Activated naive CD4-positive, alpha-beta T cell treated with anti-CD3 and anti-CD28 coated beads, Interleukin-2, amount 10 ng/mL, durations not matched to agents 7 days and 5 days (primary cell): ENCODE measurements around the gene TBL1XR1.

Experiments
- CTCF ChIA-PET: fragments of 350-600 bp; sonication (Branson Sonifier 250); formaldehyde crosslinking; loops from one replicate; lab custom pipeline; 2021; ENCODE audit warnings: antibody characterized with exemption; lab: Charles Lee
- DNase-seq: peaks from one replicate; pipeline ENCODE4 v3.0.0-alpha.2; 2020
- H3K27ac Mint-ChIP-seq: one replicate; pipeline ENCODE4 v1.8.0; 2021; ENCODE audit warnings: mild to moderate bottlenecking, moderate library complexity, mixed read lengths
- H3K27me3 Mint-ChIP-seq: one replicate; pipeline ENCODE4 v1.8.0; 2021; ENCODE audit warnings: mild to moderate bottlenecking, mixed read lengths
- H3K36me3 Mint-ChIP-seq: one replicate; pipeline ENCODE4 v1.8.0; 2021; ENCODE audit warnings: mixed read lengths
- H3K4me1 Mint-ChIP-seq: one replicate; pipeline ENCODE4 v1.8.0; 2021; ENCODE audit warnings: mixed read lengths
- H3K4me3 Mint-ChIP-seq: one replicate; pipeline ENCODE4 v1.8.0; 2021; ENCODE audit warnings: mild to moderate bottlenecking, moderate library complexity, mixed read lengths
- H3K9me3 Mint-ChIP-seq: one replicate; pipeline ENCODE4 v1.8.0; 2021; ENCODE audit warnings: mixed read lengths

The TBL1XR1 gene

DNA sequence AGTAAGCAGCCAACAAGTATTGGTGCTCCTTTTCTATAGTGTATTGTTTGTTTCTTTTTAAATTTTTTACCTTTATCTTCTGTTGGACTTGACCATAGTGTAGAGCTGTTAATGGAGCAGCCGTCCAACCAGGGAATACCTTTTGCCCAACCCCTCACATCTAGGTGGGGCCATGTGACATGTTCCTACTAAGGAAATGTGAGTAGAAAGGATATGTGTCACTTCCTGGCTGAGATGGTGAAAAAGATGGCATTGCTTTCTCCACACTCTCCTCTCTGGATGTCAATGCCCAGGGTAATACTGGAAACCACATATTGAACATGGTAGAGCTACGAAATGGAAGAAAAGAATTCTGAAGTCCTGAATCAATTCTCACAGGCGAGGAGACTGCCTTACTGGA is 218.8 kb downstream of the TBL1XR1 start:
- H3K4me1 Mint-ChIP-seq = peaks cover 4% of the 10 kb centered on the region
- no peaks in the 10 kb centered on the region for H3K36me3 Mint-ChIP-seq
- CTCF ChIA-PET = no interaction called here

DNA sequence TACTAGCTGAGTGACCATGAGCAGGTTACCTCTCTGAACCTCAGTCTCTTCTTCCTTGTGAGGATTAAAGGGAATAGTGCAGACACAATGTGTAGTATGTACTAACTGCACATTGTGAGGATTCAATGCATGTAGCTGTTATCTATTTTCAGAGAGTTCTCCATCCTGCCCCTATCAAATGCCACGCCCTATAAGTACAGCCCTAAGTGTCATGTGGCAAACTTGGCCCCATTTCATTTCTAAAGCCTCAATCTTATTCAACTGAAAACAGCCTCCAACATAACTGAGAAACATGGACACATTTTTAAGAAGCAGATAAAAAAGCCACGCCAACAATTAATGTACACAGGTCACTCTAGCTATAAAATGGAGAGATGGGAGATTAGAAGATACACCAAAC is 220.0 kb downstream of the TBL1XR1 start:
- CTCF ChIA-PET = no interaction called here
- DNase-seq = no peak
- Mint-ChIP-seq H3K4me3 (no peak overlapping the region), H3K27ac (no peak overlapping the region), H3K9me3 (no peaks in the 10 kb centered on the region), H3K36me3 (no peaks in the 10 kb centered on the region), H3K4me1 (peaks cover 4% of the 10 kb centered on the region), H3K27me3 (no peaks in the 10 kb centered on the region)

More for the DNA sequence above, 218.8 kb downstream of the TBL1XR1 start:
- H3K27me3 Mint-ChIP-seq = no peaks in the 10 kb centered on the region
- DNase-seq = no peak
- H3K9me3 Mint-ChIP-seq = no peaks in the 10 kb centered on the region
- H3K27ac Mint-ChIP-seq = no peak overlapping the region
- no peak overlapping the region for H3K4me3 Mint-ChIP-seq

DNA sequence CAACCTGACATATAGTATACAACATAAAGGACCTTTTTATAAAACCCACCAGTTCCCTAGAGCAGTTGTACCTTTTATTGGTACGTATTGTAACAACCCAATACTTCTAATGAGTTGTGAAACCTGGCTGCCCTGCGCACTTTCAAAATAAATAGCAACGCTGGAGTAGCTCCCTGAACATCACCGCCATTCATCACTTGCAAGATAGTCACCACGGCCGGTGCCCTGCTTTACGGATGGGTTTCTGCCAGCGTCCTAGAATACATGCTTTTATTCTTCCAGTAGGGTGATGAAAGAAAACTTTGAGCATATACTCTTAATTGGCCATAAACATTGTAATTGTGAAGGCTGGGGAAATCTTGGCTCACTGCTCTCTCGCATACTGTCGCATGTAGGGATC is 220.7 kb downstream of the TBL1XR1 start:
- CTCF ChIA-PET = no interaction called here
- Mint-ChIP-seq H3K4me3 (no peak overlapping the region), H3K27ac (no peak overlapping the region), H3K27me3 (no peaks in the 10 kb centered on the region), H3K4me1 (peaks cover 8% of the 10 kb centered on the region), H3K9me3 (no peaks in the 10 kb centered on the region), H3K36me3 (peaks cover 1% of the 10 kb centered on the region)
- no peak for DNase-seq

DNA sequence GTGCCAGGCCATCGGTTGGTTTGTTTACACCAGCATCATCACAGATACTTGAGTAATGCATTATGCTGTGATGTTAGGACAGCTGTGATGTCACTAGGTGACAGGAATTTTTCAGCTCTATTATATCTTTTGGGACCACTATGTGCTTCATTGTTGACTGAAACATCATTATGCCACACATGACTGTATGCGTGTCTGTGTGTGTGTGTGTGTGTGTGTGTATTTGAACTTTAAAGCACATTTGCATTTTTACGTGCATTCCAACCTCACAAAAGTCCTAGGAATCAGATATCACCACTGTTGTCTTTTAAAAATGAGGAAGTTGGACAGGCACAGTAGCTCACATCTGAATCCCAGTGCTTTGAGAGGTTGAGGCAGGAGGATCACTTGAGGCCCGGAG is 223.0 kb downstream of the TBL1XR1 start:
- no peaks in the 10 kb centered on the region for H3K9me3 Mint-ChIP-seq
- no peak for DNase-seq
- H3K27me3 Mint-ChIP-seq = no peaks in the 10 kb centered on the region
- peaks cover 1% of the 10 kb centered on the region for H3K36me3 Mint-ChIP-seq
- peaks cover 11% of the 10 kb centered on the region for H3K4me1 Mint-ChIP-seq
- no peak overlapping the region for H3K4me3 Mint-ChIP-seq
- CTCF ChIA-PET = no interaction called here
- H3K27ac Mint-ChIP-seq = no peak overlapping the region

DNA sequence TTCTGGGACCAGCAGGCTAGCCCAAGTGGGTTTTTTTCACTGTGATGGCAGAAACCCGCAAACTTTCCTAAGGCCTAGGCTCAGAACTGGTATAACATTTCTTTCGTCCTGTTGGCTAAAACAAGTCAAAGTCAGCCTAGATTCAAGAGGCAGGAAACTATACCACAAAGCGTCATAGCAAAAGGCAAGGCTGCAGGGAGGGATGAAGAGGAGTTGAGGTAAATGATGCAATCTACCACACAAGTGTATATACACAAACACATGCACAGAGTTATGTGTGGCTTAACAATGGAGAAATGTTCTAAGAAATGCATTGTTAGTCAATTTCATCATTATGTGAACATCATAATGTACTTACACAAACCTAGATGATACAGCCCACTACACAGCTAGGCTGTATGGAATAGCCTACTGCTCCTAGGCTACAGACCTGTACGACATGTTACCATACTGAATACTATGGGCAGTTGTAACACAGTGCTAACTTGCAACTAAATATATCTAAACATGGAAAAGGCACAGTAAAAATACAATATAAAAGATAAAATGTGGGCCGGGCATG is 225.6 kb downstream of the TBL1XR1 start:
- H3K36me3 Mint-ChIP-seq = peaks cover 1% of the 10 kb centered on the region
- H3K4me3 Mint-ChIP-seq = no peak overlapping the region
- DNase-seq = no peak
- H3K9me3 Mint-ChIP-seq = no peaks in the 10 kb centered on the region
- CTCF ChIA-PET = no interaction called here
- peaks cover 7% of the 10 kb centered on the region for H3K4me1 Mint-ChIP-seq
- H3K27me3 Mint-ChIP-seq = no peaks in the 10 kb centered on the region
- H3K27ac Mint-ChIP-seq = peak overlapping the region; percentile 64

DNA sequence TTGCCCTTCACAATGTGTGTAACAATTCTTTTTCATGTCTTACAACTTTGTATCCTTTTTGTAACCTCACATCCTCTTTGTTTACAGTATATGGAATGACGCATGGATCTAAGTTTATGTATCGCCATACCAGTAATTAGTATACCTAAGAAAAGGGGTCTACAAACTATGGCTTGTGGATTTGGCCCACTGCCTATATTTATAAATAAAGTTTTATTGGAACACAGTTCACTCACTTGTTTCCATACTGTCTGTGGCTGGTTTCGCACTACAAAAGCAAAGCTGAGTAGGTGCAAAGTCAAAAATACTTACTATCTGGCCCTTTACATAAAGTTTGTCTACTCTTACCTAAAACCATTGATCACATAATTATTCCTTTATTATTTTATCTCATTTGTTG is 226.5 kb downstream of the TBL1XR1 start:
- H3K27me3 Mint-ChIP-seq = no peaks in the 10 kb centered on the region
- peaks cover 1% of the 10 kb centered on the region for H3K36me3 Mint-ChIP-seq
- no peaks in the 10 kb centered on the region for H3K9me3 Mint-ChIP-seq
- no peak overlapping the region for H3K27ac Mint-ChIP-seq
- H3K4me3 Mint-ChIP-seq = no peak overlapping the region
- DNase-seq = no peak
- CTCF ChIA-PET = no interaction called here
- peaks cover 7% of the 10 kb centered on the region for H3K4me1 Mint-ChIP-seq

DNA sequence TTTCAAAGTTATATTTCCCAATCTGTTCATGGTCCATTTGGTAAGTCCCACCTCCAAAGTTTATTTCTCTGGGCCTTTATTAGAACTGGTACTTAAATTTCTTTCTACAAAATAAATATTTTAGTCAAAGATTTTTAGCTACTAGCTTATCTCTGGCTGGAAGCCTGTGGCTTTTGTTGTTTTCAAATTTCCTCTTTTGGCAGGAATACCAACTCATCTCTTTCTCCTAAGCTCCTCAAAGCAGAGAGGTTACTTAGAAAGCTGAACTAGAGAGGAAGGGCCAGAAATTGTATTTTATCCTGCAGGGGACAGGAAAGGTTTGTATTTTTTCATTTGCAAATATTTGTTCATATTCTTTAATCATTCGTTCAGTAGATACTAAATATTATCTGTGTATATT is 227.8 kb downstream of the TBL1XR1 start:
- Mint-ChIP-seq H3K4me1 (peaks cover 7% of the 10 kb centered on the region), H3K36me3 (peaks cover 1% of the 10 kb centered on the region), H3K27ac (no peak overlapping the region), H3K9me3 (no peaks in the 10 kb centered on the region), H3K4me3 (no peak overlapping the region), H3K27me3 (no peaks in the 10 kb centered on the region)
- DNase-seq = no peak
- CTCF ChIA-PET = no interaction called here
